ENCODE measurements around the gene HDAC1.
"Not testable (repeated sequence)": the region's sequence is repeated elsewhere in the genome, so short reads cannot be mapped to it uniquely, and the experiment has no call there.

HDAC1 gene

DNA sequence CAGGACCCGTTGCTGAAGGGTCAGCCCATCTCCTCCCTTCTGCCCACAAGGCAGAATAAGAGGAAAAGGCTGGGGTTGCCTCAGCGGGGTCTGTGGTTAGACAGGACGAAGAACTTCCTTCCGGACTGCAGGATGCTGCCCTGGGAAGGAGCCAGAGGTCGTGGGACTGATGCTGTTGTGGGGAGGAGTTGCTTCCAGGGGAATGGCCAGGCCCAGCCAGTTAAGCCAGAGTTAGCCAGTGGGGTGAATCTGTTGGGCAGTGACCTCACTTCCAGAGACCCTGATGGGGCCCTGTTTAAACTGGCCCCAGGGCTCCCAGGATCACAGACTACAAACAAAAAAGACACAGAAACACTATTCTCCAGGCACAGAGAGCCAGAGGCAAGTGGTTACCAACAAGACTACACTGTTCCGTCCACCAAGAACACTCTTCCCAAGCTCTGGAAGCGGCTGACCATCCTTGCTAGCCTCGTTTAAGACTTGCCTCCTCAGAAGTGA, 57.4 kb downstream of the HDAC1 start:
- no peak for DNase-seq (ENCODE audit: low read depth)

GRCh38 chr1:32350785-32351398, 59.0 kb downstream of the HDAC1 start:
- DNase-seq (ENCODE audit: low read depth), result peak; percentile 77

GRCh38 chr1:32351399-32352238, 59.7 kb downstream of the HDAC1 start:
- DNase-seq (ENCODE audit: low read depth), result peak; percentile 86

DNA sequence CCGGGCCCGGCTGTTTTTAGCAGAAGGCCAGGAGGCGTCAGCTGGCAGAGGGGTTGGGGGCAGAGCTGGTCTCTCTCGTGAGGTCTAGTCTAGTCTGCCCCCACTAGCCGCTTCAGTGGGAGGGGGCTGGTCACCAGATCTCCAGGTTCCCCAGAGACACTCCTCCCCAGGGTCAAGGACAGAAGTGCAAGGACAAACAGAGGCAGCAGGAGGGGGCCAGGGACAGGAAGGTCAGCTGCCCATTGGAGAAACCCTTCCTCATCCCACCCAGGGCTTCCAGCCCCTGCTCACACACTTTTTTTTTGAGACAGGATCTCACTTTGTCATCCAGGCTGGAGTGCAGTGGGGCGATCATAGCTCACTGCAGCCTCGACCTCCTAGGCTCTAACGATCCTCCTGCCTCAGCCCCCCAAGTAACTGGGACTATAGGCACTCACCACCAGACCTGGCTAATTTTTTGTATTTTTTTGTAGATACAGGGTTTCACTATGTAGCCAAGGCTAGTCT, 60.4 kb downstream of the HDAC1 start:
- DNase-seq (ENCODE audit: low read depth), result no peak

DNA sequence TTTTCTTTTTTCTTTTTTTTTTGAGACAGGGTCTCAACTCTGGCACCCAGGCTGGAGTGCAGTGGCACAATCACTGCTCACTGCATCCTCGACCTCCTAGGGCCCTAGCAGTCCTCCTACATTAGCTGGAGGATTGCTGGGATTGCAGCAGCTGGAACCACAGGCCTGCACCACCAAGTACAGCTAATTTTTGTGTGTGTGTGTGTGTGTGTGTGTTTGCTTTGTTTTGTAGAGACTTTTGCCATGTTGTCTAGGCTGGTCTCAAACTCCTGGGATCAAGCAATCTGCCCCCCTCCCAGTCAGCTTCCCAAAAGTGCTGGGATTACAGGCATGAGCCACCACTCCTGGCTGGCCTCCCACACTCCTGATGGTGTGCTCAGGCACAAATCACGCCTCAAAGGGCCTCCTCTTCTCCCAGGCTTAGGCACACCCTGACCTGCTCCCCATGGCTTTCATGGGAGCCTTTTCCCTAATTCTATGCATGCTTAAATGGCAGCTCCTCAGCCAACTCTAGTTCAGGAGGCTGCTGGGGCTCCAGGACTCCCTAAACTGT, 61.0 kb downstream of the HDAC1 start:
- no peak for DNase-seq (ENCODE audit: low read depth)

GRCh38 chr1:32353431-32353830, 61.5 kb downstream of the HDAC1 start:
- DNase-seq (ENCODE audit: low read depth), result no peak

DNA sequence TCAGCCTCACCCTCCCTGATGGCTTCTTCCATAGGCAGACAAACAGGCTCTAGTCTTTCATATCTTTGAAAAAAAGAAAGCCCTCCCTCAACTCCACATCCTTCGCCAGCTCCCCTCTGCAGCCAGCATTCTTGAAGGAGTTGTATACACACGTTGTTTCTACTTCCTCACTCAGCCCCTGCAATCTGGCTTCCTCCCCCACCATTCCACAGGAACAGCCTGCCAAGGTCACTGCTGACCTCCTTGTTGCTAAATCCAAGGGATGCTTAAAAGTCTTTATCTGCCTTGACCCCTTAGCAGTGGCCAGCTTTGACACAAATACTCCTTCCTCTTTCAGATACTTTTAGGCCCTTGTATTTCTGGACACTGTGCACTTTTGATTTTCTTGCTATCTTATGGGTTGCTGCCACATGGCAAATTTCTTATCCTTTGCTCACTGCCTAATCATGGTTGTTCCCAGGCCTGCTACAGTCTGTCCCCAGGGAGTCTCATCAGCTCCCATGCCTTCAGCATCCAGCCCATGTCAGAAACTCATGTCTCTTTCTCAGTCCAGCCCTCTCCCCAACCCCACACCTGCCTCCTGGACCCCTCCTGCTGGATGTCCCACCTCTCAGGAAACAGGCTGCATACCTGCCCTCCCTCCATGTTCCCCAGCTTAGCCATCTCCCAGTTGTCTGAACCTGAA, 62.1 kb downstream of the HDAC1 start:
- DNase-seq (ENCODE audit: low read depth), result no peak

GRCh38 chr1:32355778-32356177, 63.9 kb downstream of the HDAC1 start:
- not testable (repeated sequence) for DNase-seq (ENCODE audit: low read depth)

GRCh38 chr1:32356478-32356877, 64.6 kb downstream of the HDAC1 start:
- DNase-seq (ENCODE audit: low read depth), result no peak

DNA sequence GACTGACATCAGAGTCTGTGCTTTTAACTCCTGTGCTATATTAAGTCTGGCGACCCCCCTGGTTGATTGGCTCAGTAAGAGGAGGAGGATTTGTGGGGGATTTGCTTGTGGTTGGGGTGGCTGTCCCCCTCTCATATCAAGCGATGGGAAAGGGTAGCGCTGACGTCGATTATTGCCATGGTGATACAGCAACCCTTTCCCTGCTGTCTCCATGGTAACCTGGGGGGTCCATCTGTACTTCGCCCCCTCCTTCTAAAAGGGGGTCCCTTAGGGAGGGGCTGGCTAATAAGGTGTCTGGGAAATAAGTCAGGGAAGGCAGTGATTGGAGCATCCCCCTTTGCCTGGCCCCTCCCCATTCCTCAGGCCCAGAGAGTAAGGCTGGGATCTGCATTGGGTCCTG, 65.7 kb downstream of the HDAC1 start:
- DNase-seq (ENCODE audit: low read depth), result no peak

- DNase-seq (ENCODE audit: low read depth), result no peak
These were observed 66.6 kb downstream of the HDAC1 start for GRCh38 chr1:32358435-32358834.

- DNase-seq (ENCODE audit: low read depth), result no peak
These were observed 69.4 kb downstream of the HDAC1 start for GRCh38 chr1:32361308-32361673.

DNA sequence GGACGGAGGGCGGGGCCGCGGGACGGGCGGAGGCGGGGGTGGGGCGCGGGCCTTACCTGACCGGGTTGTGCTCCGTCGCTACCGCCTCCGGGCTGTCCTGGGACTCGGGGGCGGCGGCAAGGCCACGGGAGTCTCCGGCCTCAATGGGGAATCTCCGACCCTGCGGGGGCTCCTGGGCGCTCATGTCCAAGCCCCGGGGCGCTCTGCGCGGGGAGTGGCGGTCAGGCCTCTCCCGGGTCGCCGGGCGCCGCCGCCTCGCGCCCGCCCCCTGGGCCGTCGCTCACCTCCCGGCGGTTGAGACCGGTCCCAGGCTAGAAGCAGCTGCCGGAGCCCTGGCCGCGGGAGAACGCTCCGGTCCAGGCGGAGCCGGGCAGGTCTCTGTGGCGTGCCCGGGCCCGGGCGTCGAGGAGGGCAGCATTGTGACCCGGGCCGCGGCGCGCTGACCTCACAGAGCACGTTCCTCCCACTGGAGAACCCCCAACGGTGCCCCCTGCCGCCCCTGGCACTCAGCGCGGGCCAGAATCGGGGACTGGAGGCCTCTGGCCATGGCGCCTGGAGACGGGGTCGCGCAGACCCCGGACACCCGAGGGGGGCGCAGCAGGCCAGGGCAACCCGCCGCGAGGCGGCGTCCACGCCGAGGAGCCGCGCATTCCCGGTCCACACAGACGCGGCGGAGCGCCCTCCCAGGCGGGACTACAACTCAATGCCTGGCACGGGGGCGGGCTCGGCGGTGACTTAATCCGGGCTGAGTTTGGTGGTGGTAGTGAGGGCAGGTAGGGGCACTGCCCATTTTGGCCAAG, 70.0 kb downstream of the HDAC1 start:
- DNase-seq (ENCODE audit: low read depth), result no peak

- no peak for DNase-seq (ENCODE audit: low read depth)
These were observed 70.8 kb downstream of the HDAC1 start, which contains the start of the genes FAM229A and TSSK3 for GRCh38 chr1:32362474-32363313. Gene FAM229A, minus strand, starts transcription at chr1:32362485. Its CDS starts 394 bp downstream, at chr1:32362091. Gene TSSK3, plus strand, starts transcription at chr1:32362539. Its CDS starts 163 bp downstream, at chr1:32362702.

- DNase-seq (ENCODE audit: low read depth), result no peak
These were observed 71.8 kb downstream of the HDAC1 start for GRCh38 chr1:32363713-32364112.

GRCh38 chr1:32364836-32365235, 73.0 kb downstream of the HDAC1 start:
- no peak for DNase-seq (ENCODE audit: low read depth)

GRCh38 chr1:32365445-32365844, 73.6 kb downstream of the HDAC1 start:
- DNase-seq (ENCODE audit: low read depth), result no peak

DNA sequence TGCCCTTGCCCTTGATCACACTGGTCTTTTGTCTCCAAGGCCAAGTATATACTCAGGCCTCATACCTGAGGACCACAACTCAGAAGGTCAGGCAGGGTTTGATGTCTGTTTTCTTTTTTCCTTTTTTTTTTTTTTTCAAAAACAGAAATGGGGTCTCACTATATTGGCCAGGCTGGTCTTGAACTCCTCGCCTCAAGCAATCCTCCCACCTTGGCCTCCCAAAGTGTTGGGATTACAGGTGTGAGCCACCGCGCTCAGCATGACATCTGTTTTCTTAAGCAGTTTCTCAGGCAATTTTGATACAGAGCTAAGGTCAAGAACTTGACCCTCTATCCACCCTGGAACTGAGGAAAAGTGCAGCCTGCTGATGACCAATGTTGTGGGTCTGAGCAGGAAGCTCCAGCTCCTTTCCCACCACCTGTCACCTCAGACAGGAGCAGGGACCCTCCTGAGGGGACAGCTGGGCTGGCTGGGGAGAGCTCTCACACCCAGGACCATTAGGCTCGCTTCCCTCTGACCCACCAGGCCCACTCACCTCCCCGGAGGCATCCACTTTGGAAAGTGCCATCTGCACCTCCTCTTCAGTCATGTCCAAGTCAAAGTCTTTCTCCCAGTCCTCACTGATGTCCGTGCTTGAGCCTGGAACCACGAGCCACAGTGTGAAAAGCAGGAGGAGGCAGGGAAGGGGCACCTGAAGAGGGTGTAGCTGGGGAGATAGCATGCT, 76.2 kb downstream of the HDAC1 start:
- no peak for DNase-seq (ENCODE audit: low read depth)

- no peak for DNase-seq (ENCODE audit: low read depth)
These were observed 80.4 kb downstream of the HDAC1 start for GRCh38 chr1:32372149-32372756.
